ENCODE results near the gene RANBP3L.
A peak's percentile ranks its signal among the peaks of the same experiment; 100 is the strongest.
"Not testable (repeated sequence)": the region's sequence is repeated elsewhere in the genome, so short reads cannot be mapped to it uniquely, and the experiment has no call there.

The RANBP3L gene, protein sequence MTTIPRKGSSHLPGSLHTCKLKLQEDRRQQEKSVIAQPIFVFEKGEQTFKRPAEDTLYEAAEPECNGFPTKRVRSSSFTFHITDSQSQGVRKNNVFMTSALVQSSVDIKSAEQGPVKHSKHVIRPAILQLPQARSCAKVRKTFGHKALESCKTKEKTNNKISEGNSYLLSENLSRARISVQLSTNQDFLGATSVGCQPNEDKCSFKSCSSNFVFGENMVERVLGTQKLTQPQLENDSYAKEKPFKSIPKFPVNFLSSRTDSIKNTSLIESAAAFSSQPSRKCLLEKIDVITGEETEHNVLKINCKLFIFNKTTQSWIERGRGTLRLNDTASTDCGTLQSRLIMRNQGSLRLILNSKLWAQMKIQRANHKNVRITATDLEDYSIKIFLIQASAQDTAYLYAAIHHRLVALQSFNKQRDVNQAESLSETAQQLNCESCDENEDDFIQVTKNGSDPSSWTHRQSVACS

DNA sequence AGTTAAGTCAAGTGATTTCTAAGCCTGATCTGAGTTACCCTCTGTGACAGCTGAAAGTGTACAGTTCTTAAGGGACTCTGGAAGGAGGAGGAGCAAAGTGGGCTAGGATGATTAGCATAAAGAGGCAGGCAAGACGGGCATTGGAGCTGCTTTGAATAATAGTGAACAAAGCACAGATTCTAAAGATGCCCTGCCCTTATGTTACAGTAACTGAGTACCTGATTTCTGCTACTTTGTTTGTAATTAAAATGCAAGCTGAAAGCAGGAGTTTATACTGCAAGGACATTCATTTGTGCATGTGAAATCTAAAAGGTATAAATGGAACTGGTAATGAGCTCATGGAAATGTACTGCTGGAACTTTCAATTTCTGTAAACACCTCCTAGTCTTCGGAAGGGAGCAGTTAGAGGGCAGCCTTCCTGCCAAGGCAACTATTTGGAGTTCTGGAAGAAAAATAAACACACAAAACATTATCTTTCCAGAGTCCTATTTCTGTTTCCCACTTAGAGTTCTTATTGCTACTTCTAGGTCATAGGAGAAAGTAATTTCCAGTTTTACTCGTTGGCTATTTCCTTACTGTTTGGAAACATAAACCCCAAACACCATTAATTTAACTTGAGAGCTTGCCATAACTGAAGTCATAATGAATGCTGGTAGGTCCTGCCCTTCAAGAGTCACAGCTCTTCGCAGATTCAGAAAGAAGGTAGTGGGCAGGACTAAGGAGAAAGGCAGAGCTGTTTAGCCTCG lies at the start of gene RANBP3L:
Gene RANBP3L, minus strand, starts transcription at position 45 of the 746 bp plus-strand sequence. CDS start 486 bp downstream, outside the sequence.
- Histone ChIP-seq H3K36me3 (no peaks in the 10 kb centered on the region), H3K27ac (peak within 1 kb of the TSS; percentile 76 to 77), H3K4me1 (peaks cover 0 to 73% (median 14%) of the 10 kb centered on the region in 4 donors), H3K9me3 (no peaks in the 10 kb centered on the region), H3K27me3 (no peaks in the 10 kb centered on the region), H3K4me3 (peak within 1 kb of the TSS; percentile 53 to 57)
- TF ChIP-seq, protein P1, sequence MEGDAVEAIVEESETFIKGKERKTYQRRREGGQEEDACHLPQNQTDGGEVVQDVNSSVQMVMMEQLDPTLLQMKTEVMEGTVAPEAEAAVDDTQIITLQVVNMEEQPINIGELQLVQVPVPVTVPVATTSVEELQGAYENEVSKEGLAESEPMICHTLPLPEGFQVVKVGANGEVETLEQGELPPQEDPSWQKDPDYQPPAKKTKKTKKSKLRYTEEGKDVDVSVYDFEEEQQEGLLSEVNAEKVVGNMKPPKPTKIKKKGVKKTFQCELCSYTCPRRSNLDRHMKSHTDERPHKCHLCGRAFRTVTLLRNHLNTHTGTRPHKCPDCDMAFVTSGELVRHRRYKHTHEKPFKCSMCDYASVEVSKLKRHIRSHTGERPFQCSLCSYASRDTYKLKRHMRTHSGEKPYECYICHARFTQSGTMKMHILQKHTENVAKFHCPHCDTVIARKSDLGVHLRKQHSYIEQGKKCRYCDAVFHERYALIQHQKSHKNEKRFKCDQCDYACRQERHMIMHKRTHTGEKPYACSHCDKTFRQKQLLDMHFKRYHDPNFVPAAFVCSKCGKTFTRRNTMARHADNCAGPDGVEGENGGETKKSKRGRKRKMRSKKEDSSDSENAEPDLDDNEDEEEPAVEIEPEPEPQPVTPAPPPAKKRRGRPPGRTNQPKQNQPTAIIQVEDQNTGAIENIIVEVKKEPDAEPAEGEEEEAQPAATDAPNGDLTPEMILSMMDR (IDR thresholded peaks at IDR 0.05): no peak
- intact Hi-C loops (cut with DNase I; ENCODE audit: low total_unique reads): loop anchor here (10.0 kb wide), 1 partner anchor 57 kb away; the partner anchor contains the start of gene NADK2
- no peak for DNase-seq

- DNase-seq: no peak
- Histone ChIP-seq H3K27me3 (no peaks in the 10 kb centered on the region), H3K27ac (no peak overlapping the region), H3K36me3 (no peaks in the 10 kb centered on the region), H3K9me3 (no peaks in the 10 kb centered on the region), H3K4me1 (no peaks in the 10 kb centered on the region), H3K4me3 (no peak overlapping the region)
- intact Hi-C loops (cut with DNase I; ENCODE audit: low total_unique reads): no loop called here
- TF ChIP-seq, protein P1 (IDR thresholded peaks at IDR 0.05): no peak
These were observed 45.4 kb upstream of the RANBP3L start for GRCh38 chr5:36346896-36347690.

GRCh38 chr5:36344899-36345298 lies 43.2 kb upstream of the RANBP3L start:
- Histone ChIP-seq H3K27me3 (no peaks in the 10 kb centered on the region), H3K27ac (no peak overlapping the region), H3K9me3 (no peaks in the 10 kb centered on the region), H3K4me1 (no peaks in the 10 kb centered on the region), H3K4me3 (no peak overlapping the region), H3K36me3 (no peaks in the 10 kb centered on the region)
- TF ChIP-seq, protein P1 (IDR thresholded peaks at IDR 0.05): no peak
- no peak for DNase-seq
- intact Hi-C loops (cut with DNase I; ENCODE audit: low total_unique reads): no loop called here

DNA sequence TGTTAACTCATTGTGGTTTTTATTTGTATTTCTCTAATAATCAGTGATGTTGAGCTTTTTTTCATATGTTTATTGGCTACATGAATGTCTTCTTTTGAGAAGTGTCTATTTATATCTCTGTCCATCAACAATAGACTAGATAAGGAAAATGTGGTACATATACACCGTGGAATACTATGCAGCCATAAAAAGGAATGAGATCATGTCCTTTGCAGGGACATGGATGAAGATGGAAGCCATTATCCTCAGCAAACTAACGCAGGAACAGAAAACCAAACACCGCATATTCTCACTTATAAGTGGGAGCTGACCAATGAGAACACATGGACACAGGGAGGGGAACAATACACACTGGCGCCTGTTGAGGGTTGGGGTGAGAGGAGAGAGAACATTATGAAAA lies 40.0 kb upstream of the RANBP3L start:
- H3K4me3 ChIP-seq; DNase-seq; H3K9me3 ChIP-seq; H3K27me3 ChIP-seq; H3K36me3 ChIP-seq; H3K27ac ChIP-seq; intact Hi-C loops (cut with DNase I; ENCODE audit: low total_unique reads); H3K4me1 ChIP-seq: not testable (repeated sequence)

DNA sequence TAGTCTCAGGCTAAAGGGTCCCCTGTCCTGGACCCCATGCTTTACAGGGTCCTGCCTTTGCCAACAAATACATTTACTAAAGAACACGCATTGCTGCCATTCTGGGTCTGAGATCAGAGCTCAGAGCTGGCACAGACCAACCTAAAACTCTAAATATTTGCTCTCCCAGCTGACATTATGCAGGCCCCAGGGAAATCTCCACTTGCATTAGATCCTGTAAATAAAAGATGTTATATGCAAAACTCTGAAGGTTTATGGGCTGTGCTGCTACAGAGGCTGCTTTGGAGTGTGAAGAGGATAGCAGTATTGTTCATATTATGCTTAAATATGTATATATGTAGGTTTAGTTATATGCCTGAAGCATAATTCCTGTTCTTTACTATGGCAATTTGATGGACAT lies 35.9 kb upstream of the RANBP3L start:
- intact Hi-C loops (cut with DNase I; ENCODE audit: low total_unique reads): no loop called here
- no peaks in the 10 kb centered on the region for H3K36me3 ChIP-seq
- H3K4me3 ChIP-seq: no peak overlapping the region
- H3K27ac ChIP-seq: no peak overlapping the region
- H3K4me1 ChIP-seq: peaks cover 0 to 7% (median 5%) of the 10 kb centered on the region in 4 donors
- H3K9me3 ChIP-seq: no peaks in the 10 kb centered on the region
- H3K27me3 ChIP-seq: no peaks in the 10 kb centered on the region
- DNase-seq: no peak
- TF ChIP-seq, protein P1 (IDR thresholded peaks at IDR 0.05): no peak
